Smooth muscle cell (in vitro differentiated cells): ENCODE results near the gene MED13L. TPM values are rescaled to one million over a fixed set of nuclear protein-coding genes. Genes with fewer than 3 reads are reported as not detected.

Experiments used
- DNase-seq: peaks from one replicate; lab custom pipeline; 2025; ENCODE audit not compliant: unreplicated experiment; lab: John Stamatoyannopoulos, UW
- H2AFZ ChIP-seq: fragments of 200-600 bp; sonication (generic); 2 replicates; pipeline ENCODE4 v1.6.0; 2016; ENCODE audit warnings: antibody characterized with exemption, low read depth, mild to moderate bottlenecking
- H3F3A ChIP-seq: fragments of 200-600 bp; sonication (generic); 2 replicates; pipeline ENCODE4 v1.6.0; 2017; ENCODE audit warnings: antibody characterized with exemption, low read depth
- H3K27ac ChIP-seq: fragments of 200-600 bp; sonication (generic); 2 replicates; pipeline ENCODE4 v1.5.1; 2016; ENCODE audit warnings: low read depth, mild to moderate bottlenecking
- H3K27me3 ChIP-seq: fragments of 200-600 bp; sonication (generic); 2 replicates; pipeline ENCODE4 v1.6.1; 2016; ENCODE audit warnings: low read depth, mild to moderate bottlenecking
- H3K36me3 ChIP-seq: fragments of 200-600 bp; sonication (generic); 2 replicates; pipeline ENCODE4 v1.5.1; 2016; ENCODE audit warnings: low read depth
- H3K4me1 ChIP-seq: fragments of 200-600 bp; sonication (generic); 2 replicates; pipeline ENCODE4 v1.5.1; 2016; ENCODE audit warnings: low read depth
- H3K4me2 ChIP-seq: fragments of 200-600 bp; sonication (generic); 2 replicates; pipeline ENCODE4 v1.6.0; 2016; ENCODE audit warnings: mild to moderate bottlenecking
- H3K4me3 ChIP-seq: fragments of 200-600 bp; sonication (generic); 2 replicates; pipeline ENCODE4 v1.5.1; 2016; ENCODE audit warnings: mild to moderate bottlenecking
- H3K79me2 ChIP-seq: fragments of 200-600 bp; sonication (generic); 2 replicates; pipeline ENCODE4 v1.6.0; 2016; ENCODE audit warnings: low read depth, mild to moderate bottlenecking
- H3K9ac ChIP-seq: fragments of 200-600 bp; sonication (generic); 2 replicates; pipeline ENCODE4 v1.6.0; 2016; ENCODE audit warnings: low read depth
- H3K9me3 ChIP-seq: fragments of 200-600 bp; sonication (generic); replicated peaks from 2 replicates; pipeline ENCODE4 v1.5.1; 2016; ENCODE audit warnings: low read depth
- H4K20me1 ChIP-seq: fragments of 200-600 bp; sonication (generic); 2 replicates; pipeline ENCODE4 v1.6.0; 2016; ENCODE audit warnings: low read depth
- WGBS: methylation state at CpG from one replicate; pipeline ENCODE4 v1.1.7; 2016; ENCODE audit warnings: low lambda C conversion rate; 5-methylcytosine and 5-hydroxymethylcytosine counted together
- polyA plus RNA-seq: library from polyadenylated mRNA; unstranded; fragments of >200 nt; fragmentation: Nextera tagmentation; extraction: Ambion mirVana; gene quantifications from 2 replicates; pipeline ENCODE4 v1.2.1, GENCODE V29; 2016
- total RNA-seq: library from RNA; depleted of rRNA; stranded (reverse); fragments of >200 nt; gene quantifications from 2 replicates; pipeline ENCODE4 v1.2.3, GENCODE V29; 2014
- TF ChIP-seq, protein P1 (sequence below): fragments of 200-600 bp; sonication (generic); IDR thresholded peaks from 2 replicates; pipeline ENCODE4 v1.5.1; 2017; ENCODE audit warnings: borderline replicate concordance, mild to moderate bottlenecking, antibody characterized with exemption; ENCODE audit not compliant: insufficient read depth, poor library complexity, severe bottlenecking

The MED13L gene
- total and polyA plus RNA-seq, 2 experiments from 2014 or later: 13.2 to 74.3 TPM

DNA sequence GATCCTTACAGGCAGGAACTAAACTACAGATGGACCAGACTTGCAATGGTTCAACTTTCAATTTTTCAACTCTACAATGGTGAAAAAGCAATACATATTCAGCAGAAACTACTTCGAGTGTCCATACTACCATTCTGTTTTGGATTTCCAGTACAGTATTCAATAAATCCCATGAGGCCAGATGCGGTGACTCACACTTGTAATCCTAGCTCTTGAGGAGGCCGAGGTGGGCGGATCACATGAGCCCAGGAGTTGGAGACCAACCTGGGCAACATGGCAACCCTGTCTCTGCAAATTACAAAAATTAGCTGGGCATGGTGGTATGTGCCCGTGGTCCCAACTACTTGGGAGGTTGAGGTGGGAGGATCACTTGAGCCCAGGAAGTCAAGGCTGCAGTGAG lies 336.1 kb downstream of the MED13L start:
- Histone ChIP-seq H3K9ac (no peak overlapping the region), H3K27me3 (no peaks in the 10 kb centered on the region), H3K4me2 (no peak overlapping the region), H3K9me3 (no peaks in the 10 kb centered on the region), H3K36me3 (no peaks in the 10 kb centered on the region), H3K27ac (no peak overlapping the region), H3F3A (no peaks in the 10 kb centered on the region), H3K79me2 (no peaks in the 10 kb centered on the region), H3K4me1 (no peaks in the 10 kb centered on the region), H4K20me1 (no peaks in the 10 kb centered on the region), H2AFZ (no peak overlapping the region), H3K4me3 (no peak overlapping the region)
- 76% methylated on average over 5 of the region's 5 CpGs for WGBS
- TF ChIP-seq, protein P1, sequence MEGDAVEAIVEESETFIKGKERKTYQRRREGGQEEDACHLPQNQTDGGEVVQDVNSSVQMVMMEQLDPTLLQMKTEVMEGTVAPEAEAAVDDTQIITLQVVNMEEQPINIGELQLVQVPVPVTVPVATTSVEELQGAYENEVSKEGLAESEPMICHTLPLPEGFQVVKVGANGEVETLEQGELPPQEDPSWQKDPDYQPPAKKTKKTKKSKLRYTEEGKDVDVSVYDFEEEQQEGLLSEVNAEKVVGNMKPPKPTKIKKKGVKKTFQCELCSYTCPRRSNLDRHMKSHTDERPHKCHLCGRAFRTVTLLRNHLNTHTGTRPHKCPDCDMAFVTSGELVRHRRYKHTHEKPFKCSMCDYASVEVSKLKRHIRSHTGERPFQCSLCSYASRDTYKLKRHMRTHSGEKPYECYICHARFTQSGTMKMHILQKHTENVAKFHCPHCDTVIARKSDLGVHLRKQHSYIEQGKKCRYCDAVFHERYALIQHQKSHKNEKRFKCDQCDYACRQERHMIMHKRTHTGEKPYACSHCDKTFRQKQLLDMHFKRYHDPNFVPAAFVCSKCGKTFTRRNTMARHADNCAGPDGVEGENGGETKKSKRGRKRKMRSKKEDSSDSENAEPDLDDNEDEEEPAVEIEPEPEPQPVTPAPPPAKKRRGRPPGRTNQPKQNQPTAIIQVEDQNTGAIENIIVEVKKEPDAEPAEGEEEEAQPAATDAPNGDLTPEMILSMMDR: no peak
- no peak for DNase-seq

DNA sequence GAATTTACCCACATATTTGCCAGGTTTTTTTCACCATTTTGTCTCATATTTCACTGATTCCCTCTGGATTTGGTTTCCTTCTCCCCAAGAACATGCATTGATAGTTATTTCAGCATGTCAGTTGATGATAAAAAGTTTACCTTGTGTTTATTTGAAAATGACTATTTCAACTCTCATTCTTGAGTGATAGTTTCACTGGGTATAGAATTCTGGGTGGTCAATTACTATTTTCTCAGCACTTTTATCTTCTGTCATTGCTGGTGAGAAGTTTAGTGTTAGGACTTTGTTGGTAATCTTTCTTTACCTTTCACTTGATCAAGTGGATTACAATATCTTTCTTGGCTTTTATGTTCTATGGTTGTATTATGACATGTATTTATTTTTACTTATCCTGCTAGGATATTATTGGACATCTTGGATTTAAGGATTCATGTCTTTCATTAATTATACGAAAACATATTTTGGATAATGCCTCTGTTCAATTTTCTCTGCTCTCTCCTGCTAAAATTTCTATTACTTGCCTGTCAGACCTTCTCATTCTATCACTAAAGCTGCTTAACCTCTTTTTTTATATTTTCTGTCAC lies 338.6 kb downstream of the MED13L start:
- H3K9ac ChIP-seq: no peak overlapping the region
- H3K36me3 ChIP-seq: no peaks in the 10 kb centered on the region
- no peak overlapping the region for H3K4me2 ChIP-seq
- no peak for DNase-seq
- TF ChIP-seq, protein P1: no peak
- H3K27me3 ChIP-seq: no peaks in the 10 kb centered on the region
- no peaks in the 10 kb centered on the region for H4K20me1 ChIP-seq
- no peaks in the 10 kb centered on the region for H3K4me1 ChIP-seq
- no peaks in the 10 kb centered on the region for H3F3A ChIP-seq
- no peaks in the 10 kb centered on the region for H3K79me2 ChIP-seq
- no peaks in the 10 kb centered on the region for H3K9me3 ChIP-seq
- 100% methylated on average over 1 of the region's 1 CpG for WGBS
- no peak overlapping the region for H3K27ac ChIP-seq
- H2AFZ ChIP-seq: no peak overlapping the region
- H3K4me3 ChIP-seq: no peak overlapping the region

DNA sequence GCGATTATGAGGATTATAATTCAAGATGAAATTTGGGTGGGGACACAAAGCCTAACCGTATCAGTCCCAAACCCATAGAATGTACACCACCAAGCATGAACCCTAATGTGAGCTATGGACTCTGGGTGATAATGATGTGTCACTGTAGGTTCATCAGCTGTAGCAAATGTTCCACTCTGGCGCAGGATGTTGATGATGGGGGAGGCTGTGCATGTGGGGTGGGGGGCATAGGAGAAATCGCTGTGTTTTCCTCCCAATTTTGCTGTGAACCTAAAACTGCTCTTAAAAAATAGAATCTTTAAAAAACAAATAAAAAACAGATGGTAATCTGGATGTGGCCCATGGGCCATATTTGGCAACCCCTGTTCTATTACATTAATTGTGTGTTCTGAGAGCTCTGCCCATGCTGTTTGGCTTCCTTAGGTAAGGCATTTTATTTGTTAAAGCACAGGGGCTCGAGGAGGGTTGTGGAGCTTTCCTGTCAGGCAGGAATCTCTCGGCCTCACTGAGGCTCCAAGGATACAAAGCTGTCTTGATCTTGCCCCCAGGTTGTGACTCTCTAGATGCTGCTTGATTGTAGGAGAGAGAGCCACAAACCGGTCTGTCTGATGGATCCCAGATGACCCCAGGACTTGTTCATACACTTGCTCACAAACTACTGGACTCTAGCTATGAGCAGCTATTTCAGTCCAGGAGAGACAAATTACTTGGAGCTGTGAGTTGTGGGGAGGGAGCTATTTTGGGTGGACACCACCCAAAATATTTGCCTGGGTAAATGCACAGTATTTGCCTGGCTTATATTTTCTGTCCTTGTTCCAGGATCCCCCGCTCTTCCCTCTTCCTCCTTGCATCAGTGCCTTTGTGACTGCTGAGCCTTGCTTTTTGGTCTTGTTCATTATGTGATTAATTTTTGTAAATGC lies 340.2 kb downstream of the MED13L start:
- TF ChIP-seq, protein P1: no peak
- DNase-seq: no peak
- no peak overlapping the region for H3K27ac ChIP-seq
- H4K20me1 ChIP-seq: no peaks in the 10 kb centered on the region
- H3K4me1 ChIP-seq: no peaks in the 10 kb centered on the region
- H3K27me3 ChIP-seq: no peaks in the 10 kb centered on the region
- WGBS: 83% methylated on average over 8 of the region's 8 CpGs
- H3K36me3 ChIP-seq: no peaks in the 10 kb centered on the region
- H3K79me2 ChIP-seq: no peaks in the 10 kb centered on the region
- H3K9me3 ChIP-seq: no peaks in the 10 kb centered on the region
- H3K4me2 ChIP-seq: no peak overlapping the region
- no peak overlapping the region for H3K4me3 ChIP-seq
- H3F3A ChIP-seq: no peaks in the 10 kb centered on the region
- H2AFZ ChIP-seq: no peak overlapping the region
- H3K9ac ChIP-seq: no peak overlapping the region

DNA sequence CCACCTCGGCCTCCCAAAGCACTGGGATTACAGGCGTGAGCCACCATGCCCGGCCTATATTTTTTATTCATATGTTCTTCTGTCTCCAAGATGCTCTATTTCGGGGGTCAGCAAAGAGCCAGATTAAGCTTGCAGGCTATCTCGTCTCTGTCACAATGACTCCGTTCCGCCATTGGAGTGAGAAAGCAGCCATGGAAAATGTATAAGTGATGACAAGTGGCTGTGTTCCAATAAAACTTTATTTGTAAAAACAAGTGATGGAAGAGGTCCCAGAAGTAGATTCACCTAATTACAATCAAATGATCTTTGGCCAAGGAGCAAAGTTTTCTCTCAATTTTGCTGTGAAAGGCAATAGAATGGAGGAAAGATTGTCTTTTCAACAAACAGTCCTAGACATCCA lies 342.6 kb downstream of the MED13L start:
- no peak for DNase-seq
- TF ChIP-seq, protein P1: no peak
- no peak overlapping the region for H3K27ac ChIP-seq
- H2AFZ ChIP-seq: no peak overlapping the region
- H3F3A ChIP-seq: no peaks in the 10 kb centered on the region
- H3K4me2 ChIP-seq: no peak overlapping the region
- no peak overlapping the region for H3K9ac ChIP-seq
- no peaks in the 10 kb centered on the region for H3K27me3 ChIP-seq
- 97% methylated on average over 7 of the region's 7 CpGs for whole genome bisulfite sequencing
- H3K4me1 ChIP-seq: no peaks in the 10 kb centered on the region
- no peaks in the 10 kb centered on the region for H4K20me1 ChIP-seq
- H3K79me2 ChIP-seq: no peaks in the 10 kb centered on the region
- no peaks in the 10 kb centered on the region for H3K36me3 ChIP-seq
- H3K4me3 ChIP-seq: no peak overlapping the region
- H3K9me3 ChIP-seq: no peaks in the 10 kb centered on the region
